GM21529 (cell line): ENCODE data around the gene PRDM11.

Experiments
- ATAC-seq: cut with Tn5 transposase; IDR thresholded peaks from one replicate; pipeline ENCODE4 v1.9.1; 2021; ENCODE audit not compliant: unreplicated experiment

Gene PRDM11

GRCh38 chr11:45209000-45209879 lies 62.8 kb downstream of the PRDM11 start:
- no peak for ATAC-seq

DNA sequence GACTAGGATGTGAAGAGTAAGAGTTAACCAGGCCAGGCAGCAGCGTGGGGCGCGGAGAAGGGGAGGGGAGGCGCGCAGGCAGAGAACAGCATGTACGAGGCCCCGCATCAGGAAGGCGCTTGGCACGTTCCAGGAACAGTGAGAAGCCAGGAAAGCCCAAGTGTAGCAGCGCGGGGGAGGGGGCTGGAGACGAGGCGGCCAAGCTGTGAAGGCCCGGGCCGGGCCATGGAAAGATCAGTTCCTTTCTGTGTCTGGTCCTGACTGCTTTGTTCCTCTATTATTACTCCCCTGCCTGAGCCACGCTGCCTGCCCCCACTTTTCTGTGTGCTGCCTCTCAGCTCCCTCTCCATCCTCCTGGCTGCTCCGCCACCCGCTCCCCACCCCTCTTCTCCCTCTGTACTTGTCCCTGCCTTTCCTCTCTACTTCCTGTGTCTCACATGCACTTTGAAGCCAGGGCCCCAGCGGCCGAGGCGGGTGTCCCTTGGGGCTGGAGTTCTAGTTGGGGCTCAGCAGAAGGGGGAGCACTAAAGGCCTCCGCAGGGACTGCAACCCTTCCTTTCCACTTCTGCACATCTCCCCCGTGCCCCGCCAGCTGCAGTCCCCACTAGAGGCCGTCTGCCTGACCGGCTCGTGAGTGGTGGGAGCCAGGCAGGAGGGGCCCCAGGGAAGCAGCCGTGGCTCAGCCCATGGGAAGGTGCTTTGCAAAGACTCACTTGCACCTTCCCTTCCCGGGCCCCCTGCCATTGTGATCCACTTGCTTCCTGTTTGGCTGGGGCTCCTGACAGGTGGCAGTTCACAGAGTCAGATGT lies 63.7 kb downstream of the PRDM11 start:
- ATAC-seq: no peak

DNA sequence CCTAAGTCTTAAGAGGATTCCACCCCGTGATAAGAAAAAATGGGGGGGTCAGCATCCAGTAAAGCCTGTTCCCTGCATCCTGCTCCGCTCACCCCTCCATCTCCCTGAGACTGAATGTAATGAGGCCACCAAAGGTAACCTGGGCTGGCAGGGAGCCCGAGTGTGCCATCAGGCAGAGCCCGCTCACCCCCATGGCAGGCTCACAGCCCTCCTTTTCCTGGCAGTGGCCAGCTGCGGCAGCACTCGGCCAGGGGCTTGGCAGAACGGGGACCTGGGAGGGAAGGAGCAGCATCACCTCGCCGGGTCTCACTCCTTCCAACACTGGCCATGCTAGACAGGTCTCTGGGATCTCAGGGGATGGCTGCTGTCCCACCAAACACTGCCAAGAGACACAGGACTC lies 64.4 kb downstream of the PRDM11 start:
- no peak for ATAC-seq

- ATAC-seq: no peak
These were observed 65.3 kb downstream of the PRDM11 start for GRCh38 chr11:45211732-45212131.

- no peak for ATAC-seq
These were observed 66.3 kb downstream of the PRDM11 start for GRCh38 chr11:45212566-45213315.

DNA sequence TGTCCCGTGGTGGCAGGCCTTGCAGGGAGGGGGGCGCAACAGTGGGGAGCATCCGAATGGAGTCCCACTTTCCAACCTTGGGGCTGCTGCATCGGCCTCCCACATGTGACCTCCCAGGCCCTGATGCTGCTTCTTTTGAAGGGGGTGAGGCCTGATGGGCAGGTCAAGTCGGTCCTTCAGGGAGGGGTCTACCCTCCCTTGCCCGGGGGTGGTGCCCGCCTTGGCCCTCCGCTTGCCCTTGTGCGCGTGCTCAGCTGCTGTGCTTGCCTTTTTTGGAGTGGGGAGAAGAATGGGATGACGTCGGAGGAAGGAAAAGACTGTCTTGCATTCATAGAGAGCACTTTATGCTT lies 66.9 kb downstream of the PRDM11 start:
- no peak for ATAC-seq

DNA sequence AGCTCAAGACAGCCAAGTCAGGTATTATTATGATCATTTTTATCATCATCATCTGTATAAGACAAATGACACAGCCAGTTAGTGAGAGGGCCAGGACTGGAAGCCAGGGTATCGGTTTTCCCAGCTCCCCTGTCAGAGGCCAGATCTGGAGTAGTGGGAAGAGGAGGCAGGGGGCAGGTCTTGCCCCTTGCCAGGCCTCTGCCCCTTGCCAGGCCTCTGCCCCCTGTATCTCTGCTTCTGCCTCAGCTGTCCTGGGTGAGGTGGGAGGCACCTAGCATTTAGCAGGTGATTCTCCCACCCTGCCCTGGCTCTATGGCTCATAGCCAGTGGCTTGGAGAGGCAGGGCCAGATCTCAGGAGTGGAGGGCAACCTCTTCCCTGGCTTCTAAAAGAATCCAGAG lies 67.3 kb downstream of the PRDM11 start:
- ATAC-seq: no peak

DNA sequence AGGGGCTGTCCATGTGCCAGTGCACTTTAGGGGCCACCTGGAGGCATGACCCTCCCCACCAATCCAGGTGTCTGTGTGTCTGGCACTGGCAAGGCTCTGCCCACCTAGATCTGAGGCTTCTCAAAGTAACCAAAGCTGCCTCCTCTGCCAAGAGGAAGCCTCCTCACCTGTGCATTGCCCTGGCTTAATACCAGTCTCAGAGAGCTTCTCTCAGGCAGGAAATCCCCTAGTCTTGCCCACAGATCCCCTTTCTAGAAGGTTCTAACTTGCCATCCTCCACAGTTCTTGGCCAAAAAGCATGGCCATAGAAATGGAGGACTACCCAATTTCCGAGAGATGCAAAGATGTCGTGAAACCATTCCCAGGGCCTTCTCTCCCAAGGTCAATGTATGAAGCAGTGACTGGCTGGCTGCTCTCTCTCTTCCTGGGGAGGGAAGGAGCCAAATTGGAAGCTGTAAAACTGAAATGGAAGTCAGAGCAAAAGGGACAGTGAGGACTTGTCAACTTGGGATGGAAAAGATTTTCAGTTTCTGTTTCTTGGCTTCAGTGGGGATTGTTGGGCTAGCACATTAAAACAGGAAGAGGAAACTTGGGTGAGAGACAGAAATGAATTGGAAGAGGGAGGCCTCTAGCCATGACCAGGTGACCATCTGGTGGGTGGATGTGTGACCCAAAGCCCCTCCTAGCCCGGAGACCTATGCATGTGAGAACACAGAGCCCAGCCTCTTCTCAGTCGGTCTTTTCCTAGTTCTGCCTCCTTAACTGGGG lies 68.8 kb downstream of the PRDM11 start:
- no peak for ATAC-seq

GRCh38 chr11:45216031-45216430 lies 69.6 kb downstream of the PRDM11 start:
- no peak for ATAC-seq

GRCh38 chr11:45216901-45217300 lies 70.5 kb downstream of the PRDM11 start:
- ATAC-seq: no peak

GRCh38 chr11:45217991-45218390 lies 71.6 kb downstream of the PRDM11 start:
- no peak for ATAC-seq

- ATAC-seq: no peak
These were observed 72.3 kb downstream of the PRDM11 start for GRCh38 chr11:45218705-45219104.

GRCh38 chr11:45219411-45219810 lies 73.0 kb downstream of the PRDM11 start:
- ATAC-seq: no peak

DNA sequence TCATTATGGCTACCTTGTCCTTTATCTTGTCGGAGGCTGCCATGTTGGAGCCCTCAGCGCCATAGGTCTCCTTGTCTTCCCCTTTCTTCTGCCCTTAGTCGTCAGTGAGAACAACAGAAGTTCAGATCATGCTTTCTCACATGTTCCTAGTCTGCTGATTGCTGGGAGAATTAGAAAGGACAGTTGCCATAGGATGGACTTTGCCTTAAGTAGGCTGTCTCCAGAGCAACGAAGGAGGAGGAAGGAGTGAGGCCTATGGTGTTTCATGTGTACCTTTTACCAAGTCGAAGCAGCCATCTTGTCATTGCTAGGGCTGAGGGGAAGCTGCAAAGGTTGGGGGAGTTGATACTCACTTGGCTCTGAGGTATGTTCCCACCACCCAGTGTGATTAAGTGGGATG lies 77.1 kb downstream of the PRDM11 start:
- ATAC-seq: no peak

GRCh38 chr11:45224766-45225165 lies 78.3 kb downstream of the PRDM11 start:
- no peak for ATAC-seq

DNA sequence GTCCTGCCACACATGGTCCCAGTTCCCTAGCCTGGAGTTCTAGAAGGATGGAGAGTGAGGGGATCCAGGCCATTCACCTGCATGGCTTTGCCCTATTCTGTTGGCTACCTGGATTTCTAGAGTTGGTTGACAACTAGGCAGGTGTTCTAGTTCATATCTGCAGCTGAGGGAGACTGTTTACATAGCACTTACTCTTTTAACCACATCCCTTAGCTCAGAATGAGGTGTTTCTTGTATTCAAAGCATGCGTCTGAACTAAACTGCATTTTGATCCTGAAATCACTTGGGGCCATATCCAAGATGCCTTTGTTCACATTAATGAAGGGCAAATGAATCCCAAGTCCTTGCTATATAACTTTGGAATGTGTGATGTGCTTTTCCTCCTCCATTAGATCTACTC lies 78.8 kb downstream of the PRDM11 start:
- ATAC-seq: no peak

- ATAC-seq: no peak
These were observed 79.8 kb downstream of the PRDM11 start for GRCh38 chr11:45225961-45226871.

DNA sequence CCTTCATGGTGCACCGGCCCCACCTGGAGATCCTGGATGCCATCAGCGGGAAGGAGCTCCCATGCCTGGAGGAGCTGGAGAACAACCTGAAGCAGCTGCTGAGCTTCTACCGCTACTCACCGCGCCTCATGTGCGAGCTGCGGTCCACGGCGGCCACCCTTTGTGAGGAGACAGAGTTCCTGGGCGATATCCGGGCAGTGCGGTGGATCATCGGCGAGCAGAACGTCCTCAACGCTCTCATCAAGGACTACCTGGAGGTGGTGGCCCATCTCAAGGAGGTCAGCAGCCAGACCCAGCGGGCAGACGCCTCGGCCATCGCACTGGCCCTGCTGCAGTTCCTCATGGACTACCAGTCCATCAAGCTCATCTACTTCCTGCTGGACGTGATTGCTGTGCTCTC lies 80.5 kb downstream of the PRDM11 start:
- no peak for ATAC-seq

GRCh38 chr11:45227836-45228235 lies 81.4 kb downstream of the PRDM11 start:
- no peak for ATAC-seq
